ENCODE measurements around the gene HSPB7.
"Not testable (repeated sequence)": the region's sequence is repeated elsewhere in the genome, so short reads cannot be mapped to it uniquely, and the experiment has no call there.

Gene HSPB7

DNA sequence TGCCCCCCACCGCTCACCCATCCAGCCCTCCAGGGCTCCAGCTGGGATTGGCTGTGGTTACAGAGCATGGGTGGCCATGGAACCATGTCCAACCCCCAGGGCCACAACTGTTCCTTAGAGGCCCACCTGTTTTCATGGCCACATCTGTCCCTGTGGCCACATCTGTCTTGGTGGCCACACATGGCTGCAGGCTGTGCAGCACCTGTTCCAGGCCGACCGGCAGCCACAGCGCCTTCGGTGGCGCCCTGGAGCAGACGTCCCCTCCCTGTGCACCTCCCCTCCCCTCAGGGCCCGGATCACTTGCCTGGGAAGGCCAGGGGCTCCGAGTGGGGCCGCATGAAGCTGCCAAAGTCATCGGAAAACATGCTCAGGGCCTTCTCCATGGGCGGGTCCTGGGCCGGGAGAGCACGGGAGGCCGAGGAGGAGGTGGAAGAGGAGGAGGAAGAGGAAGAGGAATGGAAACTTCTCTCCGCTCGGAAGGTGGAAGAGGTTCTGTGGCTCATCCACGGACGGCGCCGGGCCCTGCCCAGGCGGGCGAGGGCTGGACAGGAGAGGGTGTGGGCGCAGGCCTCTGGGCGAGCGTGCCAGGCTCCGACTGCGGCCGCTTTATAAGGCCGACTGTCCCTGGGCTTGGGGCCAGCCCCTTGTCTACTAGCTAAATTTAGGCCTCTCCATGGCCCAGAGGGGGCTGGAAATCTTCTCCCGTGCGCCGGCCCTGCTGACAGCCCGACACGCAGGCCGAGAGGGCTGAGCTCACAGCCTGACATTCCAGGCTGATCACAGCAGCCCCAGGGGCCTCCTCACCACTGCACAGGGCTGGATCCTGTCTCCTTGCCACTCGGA lies at the start of gene HSPB7:
Gene HSPB7, minus strand, starts transcription at position 583 of the 843 bp plus-strand sequence. Its CDS starts 80 bp downstream, at position 503.
- DNase-seq: peak; percentile 87

DNA sequence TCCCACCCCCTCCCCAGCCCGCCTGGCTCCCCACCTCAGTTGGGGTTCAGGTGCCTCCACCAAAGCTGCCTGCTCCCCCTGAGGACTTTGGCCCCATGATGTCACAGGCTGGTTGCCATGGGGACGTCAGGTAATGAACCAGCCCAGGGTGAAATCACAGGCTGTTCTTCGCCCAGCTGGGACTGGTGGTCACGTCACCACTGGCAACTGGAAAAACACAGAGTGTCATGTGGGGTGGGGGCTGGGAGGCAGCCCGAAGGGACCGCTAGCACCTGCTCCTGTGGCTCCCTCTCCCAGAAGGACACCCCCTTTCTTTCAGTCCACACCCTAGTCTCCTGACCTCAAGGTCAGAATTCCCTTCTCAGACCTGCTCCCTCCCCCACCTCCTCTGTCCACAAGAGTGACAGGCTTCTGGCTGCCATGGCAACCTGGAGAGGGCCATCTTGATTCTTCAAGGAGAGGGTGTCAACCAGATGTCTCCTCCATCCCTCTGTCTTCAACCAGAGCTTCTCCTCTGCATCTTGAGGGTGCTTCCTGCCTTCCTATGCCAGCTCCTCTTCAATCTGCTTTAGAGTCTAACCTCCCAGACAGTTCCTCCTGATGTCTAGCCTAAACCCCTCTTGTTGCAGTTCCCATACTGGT lies 49.4 kb upstream of the HSPB7 start:
- no peak for DNase-seq

DNA sequence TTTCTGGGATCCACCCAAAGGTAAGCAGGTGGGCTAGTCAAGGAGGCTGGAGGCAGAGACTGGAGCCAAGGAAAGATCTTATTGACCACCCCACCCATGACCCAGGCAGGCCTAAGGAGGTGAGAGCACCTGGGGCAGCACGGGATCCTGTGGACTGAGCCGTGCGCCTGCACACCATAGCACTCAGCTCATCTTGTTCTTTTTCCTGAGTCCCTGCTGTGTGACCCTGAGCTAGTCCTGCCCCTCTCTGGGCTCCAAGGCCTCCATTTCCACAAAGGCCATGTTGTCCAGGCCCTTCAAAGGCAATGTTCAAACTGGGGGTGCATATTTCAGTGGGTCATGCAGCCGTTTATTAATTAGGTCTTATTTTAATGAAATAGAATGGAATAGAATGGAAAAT lies 48.4 kb upstream of the HSPB7 start:
- DNase-seq: no peak

DNA sequence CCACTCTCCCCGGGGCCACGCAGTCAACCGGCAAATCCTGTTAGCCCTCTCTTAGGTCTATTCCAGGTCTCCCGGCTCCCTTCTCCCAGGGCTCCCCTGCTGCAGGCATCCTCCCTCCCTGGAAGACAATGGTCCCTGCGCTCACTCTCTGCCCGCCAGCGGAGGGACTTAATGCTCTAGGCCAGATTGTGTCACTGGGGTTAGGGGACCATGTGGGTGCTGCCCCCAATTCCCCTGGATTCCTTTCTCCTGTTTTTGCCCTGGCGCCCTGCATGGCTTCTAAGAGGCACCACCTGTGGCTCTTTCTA lies 47.4 kb upstream of the HSPB7 start:
- DNase-seq: no peak

DNA sequence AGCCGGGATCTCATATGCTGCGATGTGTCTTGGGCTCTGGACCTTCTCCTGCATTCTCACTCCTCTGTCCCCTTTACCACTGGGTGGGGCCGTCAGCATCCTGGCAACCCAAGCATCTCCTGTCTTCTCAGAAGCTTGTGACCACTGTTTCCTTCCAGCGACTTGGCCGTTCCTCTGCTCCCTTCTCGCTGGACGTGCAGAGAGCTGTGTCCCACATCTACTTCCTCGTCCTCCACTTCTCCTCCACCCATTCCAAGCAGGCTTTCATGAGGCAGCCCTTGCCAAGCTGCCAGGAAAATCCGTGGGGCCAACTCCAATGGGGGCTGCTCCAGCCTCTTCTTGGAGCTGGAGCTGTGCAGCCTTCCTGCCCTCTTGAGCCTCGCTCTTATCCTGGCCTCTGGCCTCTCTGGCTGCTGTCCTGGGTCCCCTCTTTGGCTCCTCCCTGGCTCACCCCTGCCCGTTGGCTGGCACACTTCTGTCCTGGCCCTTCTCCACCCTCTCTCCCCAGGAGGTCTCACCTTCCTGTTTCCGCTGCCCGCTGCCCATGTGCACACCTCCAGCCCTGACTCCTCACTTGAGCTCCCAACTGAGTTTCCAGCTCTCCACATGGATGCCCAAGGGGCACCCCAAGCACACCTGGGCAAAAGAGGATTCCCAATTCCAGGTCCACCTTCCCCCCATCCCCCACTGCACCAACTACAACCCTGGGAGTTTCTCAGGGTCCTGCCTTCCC lies 46.9 kb upstream of the HSPB7 start:
- DNase-seq: no peak

DNA sequence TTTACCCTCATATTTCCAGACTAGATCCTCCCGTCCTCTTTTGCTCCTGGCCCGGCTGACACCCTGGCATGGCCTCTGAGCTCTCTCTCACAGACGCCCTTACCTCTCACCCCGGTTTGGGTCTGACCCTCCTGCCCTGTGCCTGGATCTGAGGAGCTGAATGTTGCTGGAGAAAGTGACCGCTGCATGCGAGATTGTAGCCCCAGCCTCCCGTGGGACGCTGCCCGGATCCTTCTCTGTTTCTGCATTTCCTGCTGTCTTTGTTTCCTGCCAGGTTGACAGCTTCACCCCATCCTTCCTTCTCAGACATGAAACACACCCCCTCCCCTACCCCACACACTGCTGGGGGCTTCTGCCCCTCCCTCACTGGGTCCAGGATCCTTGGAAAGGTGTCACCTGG lies 46.1 kb upstream of the HSPB7 start:
- DNase-seq: no peak

DNA sequence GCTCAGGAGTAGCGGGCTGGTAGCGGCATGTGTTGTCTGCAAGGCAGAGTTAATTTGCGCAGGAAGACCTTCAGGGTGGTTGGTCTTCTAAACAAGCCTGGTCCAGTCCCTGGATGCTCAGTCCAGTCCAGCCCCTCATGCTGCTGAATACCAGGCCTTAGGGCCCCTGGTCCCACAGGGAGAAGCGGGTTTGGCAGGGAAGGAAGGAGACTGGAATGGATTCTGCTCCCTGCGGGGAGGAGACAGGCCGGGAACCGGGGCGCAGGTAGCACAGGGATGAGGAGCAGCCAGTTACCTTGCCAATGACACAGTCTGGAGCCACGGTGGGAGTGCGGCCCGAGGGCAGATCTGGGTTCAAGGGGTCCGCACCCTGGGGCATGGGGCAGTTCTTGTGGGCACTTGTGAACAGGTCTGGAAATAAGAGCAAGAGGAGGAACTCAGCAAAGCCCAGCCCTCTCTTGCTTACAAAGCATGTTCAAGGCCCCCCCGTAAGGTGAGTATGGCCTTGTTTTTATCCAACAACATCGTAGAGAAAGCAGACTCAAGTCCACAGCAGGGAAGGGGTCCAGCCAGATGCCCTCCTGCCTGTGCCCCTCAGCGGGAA lies 45.5 kb upstream of the HSPB7 start:
- no peak for DNase-seq

DNA sequence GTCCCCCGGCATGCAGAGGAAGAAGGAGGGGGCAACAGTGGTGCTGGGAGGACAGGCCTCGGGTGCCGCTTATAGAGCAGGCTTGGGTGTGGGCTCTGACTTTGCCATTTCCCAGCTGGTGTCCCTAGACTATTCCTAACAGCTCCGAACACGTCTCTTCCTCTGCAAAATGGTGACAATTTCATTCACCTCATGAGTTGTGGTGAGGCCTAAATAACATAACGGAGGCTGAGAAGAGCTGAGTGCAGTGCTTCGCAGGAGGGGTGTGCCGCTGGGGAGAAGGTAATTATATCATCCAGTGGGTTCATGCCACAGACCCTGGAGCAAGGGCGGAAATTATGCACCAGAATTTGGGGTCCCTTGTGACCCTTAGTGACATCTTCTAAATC lies 44.8 kb upstream of the HSPB7 start:
- DNase-seq: not testable (repeated sequence)

DNA sequence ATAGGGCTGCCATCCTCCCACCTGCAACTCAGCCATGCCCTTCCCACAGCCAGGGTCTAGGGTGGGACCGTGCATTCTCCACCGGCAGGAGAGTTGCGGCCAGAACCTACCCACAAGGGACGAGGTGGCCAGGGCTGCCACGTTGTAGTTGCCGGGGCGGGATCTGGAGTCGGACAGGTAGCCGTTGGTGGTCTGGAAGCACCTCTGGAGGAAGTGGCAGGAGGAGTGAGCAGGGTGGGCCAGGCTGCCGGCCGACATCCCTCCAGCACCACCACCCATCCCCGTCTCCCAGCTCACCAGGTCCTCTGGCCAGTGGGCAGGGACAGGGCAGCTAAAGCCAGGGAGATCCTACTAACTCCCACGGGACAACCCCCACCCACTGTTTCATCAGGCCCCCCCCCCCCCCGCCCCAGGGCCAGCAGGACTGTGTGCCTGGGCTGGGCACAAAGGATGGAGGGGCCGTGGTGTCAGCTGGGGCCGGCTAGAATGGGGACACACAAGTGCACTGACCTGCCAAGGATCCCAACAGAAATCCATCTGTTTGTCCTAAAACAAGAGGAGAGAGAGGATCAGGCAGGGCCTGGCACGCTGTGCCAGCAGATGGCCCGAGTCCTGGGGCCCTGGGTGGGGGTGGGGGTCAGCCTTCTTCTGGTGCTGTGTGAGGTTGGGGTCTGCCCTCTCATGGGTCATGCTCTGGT lies 44.3 kb upstream of the HSPB7 start:
- not testable (repeated sequence) for DNase-seq

DNA sequence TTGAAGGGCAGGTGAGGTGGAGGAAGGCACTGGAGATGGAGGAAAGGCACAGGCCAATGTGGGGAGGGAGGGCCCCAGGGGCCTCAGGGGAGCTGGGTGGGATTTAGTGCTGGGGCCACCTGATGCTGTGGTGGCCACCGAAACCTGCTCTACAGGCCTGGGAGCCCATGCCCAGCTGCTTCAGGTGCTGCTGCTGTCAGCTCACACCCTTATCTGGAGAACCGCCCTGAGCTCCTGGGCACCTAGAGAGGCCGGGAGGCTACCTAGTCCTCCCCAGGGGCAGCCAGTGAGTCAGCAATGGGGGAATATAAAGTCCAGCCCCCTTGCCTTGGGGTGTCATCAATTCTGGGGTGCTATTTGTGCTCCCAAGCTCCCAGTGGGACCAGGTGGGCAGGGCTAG lies 43.4 kb upstream of the HSPB7 start:
- no peak for DNase-seq

DNA sequence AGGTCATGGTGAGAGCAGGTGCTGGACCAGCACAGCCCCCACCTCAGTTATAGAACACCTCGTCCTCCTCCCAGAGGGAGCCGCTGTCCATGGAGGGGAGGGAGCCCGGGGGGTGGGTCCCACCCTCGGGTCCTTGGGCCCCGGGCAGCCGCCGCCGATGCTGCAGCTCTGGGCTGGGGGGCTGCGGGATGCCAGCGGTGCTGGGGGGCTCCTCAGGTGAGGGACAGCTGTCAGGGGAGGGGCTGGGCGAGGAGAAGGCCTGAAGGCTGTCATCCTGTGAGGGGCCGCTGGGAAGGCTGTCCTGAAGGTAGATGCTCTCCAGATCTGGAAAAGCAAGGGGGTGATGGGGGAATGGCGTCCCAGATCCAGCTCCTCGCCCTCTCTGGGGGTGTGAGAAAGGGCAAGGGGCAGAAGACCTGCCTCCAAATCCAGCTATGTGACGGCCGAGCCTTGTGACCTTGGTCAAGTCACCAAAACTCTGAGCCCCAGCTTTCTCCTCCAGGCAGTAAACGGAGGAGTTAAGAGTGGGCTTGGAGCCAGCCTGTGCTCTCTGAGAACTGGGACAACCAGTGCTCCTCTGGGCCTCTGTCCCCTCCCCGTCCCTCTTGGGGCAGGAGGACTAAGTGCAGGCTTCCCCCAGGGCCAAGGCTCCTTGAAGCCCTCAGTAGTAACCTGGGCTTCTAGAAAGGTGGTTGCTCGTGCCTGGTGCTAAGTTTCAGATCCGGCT lies 40.7 kb upstream of the HSPB7 start:
- not testable (repeated sequence) for DNase-seq

DNA sequence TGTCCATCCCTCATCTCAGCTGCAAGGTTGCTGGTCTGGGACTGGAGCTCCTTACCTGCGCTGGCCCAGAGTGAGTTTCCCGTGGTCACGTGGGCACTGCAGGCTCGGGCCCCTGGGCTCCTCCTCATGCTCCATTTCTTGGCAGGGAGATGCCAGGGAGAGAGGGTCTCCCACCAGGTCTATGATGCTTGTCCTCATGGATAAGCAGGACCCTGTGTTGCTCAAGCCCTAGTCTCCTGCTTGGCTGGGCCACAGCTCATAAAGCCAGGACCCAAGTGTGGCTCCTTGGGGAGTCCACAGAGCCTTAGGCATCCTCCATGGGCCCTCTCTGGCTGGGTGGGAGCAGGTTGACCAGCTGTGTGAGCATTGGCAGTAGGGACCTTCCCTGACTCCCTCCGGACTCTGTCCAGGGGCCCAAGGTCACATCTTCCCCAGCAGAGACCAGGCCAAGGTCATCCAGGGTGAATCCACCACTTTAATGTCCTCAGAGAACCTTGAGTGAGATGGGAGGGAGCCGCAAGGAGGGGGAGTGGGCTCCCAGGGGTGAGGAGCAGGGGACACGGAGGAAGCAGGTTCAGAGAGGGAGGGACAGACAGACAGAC lies 39.6 kb upstream of the HSPB7 start:
- DNase-seq: not testable (repeated sequence)

DNA sequence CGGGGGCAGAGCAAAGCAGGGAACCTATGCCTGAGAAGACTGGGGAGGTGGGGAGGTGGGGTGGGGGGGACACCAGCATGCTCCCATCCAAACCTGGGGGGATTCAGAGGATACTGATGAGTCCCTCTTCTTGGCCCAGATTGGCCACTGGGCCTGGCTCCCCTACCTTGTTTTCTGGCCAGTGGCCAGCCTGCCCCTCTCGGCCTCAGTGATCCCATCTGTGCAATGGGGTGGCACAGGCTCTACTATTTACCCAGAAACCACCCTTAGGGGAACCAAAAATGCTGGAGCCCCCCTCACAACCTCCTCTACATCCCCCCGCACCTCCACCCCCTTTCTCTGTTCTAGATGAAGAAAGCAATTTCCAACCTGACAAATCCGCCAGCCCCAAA lies 38.7 kb upstream of the HSPB7 start:
- DNase-seq: not testable (repeated sequence)

DNA sequence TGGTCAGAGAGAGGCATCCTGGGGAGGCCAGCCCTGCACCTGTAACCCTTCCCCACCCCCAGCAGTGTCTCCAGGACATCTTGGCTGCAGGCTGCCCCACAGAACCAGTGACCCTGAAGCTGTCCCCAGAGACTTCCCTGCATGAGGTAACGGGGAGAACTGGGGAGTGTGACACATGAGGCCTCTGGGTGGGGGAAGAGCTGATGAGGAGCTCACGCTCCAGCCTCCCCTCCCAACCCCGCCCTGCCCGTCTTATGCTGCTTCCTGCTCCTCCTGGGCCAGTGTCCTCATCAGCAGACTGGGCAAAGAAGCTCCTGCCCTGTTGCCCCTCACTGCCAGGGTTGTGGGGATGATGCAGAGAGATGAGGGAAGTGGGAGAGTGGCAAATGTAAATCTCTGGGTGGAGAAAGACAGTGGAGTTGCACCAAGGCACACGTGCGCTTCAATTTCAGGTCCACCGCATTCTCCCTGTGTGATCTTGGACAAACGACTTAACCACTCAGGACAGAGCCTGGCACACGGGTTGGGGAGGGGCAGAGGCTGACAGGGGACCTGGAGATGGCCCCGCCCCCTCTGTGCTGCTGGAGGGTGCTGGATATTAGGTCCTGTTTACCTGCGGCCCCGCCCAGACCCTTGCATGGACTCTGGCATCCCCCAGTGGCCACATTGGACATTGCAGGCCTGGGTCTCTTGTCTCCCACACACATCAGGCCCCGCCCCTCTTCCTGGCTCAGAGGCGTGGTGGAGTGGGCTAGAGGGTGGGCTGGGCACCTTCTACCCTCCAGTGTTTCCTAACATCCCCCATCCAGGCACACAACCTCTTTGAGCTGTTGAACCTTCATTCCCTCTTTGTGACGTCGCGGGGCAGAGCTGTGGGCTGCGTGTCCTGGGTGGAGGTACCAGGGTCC lies 38.0 kb upstream of the HSPB7 start:
- peak; percentile 84 for DNase-seq

DNA sequence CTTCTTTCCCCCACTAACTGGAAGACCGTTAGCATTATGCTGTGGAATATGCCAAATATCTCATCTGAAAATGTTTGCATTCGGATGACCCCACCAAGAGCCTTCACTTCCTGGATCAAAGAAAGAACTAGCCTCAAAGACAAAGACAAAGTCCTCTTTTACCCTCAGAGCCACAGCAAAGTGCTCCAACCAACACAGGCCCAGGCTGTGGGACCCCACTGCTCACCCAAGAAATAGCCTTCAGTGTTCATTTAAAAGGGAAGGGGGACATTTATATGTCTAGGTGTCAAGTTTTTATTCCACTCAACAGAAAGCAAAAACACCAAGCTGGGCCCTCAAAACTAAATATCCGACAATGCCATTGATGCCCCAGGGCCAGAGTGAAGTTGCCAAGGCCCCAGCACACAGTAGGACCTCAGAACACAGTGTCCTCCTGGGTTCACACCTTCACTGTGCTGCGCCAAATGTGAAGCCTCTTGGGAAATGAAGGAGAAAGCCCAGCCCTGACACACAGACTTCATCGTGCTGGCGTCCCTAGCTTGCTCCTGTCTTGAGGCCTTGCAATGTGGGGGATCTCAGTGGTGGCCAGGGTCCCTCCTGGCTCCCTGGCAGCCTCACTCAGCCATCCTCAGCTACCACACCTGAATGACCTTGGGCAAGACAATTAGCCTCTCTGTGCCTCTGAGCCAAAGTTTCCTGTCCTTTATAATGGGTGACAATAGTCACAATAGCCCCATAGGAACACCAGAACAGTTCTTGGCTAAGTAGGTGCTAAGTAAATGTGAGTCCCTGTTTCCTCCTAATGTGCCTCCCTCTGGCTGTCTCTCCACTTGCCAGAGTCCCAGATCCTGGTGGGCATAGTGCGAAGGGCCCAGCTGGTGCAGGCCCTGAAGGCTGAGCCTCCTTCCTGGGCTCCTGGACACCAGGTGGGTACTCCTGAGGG lies 37.0 kb upstream of the HSPB7 start:
- no peak for DNase-seq

DNA sequence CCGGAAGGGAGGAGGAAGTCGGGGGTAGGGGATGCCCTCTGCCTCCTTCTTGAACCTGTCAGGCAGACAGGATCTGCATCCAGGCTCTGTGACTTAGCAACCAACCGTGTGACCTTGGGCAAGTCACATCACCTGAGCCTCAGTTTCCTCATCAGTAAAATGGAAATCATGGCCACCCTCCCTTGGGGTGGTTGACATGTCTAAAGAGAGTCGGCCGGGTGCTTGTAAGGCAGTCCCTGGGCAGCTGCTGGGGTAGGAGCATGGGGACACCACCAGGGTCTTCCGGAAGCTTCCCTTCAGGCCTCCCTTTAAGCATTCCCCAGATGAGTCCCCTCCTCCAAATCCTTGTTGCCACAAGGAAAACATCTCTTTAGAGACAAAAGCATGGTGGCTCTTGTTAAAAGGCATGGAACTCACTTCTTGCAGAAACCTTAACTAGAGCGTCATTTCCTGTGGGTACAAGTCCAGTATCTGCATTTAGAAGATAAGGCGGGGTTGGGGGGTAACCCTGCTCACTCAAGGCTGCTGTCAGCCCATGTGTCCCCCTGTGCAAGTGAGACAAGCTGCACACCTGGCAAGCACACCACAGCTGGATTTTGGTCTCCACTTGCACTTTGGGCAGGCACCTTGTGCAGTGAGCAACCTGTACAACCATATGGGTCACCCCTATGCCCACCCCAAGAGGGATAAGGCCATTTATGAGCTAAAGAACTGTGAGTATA lies 36.1 kb upstream of the HSPB7 start:
- DNase-seq: no peak

DNA sequence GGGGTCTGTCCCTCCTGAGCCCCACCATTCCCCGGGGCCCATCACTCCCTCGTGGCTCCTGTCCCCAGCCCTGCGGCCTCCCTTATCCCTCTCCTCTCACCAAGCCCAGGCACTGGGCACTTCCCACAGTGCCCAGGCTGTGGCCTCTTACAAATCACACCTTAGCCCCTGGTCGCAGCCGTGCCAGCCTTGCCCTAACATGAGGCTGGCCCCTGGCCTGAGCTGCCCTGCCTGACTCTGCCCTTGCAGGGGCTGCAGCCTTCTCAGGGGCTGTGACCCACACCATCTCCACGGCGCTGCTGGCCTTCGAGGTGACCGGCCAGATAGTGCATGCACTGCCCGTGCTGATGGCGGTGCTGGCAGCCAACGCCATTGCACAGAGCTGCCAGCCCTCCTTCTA lies 34.1 kb upstream of the HSPB7 start:
- DNase-seq: not testable (repeated sequence)

DNA sequence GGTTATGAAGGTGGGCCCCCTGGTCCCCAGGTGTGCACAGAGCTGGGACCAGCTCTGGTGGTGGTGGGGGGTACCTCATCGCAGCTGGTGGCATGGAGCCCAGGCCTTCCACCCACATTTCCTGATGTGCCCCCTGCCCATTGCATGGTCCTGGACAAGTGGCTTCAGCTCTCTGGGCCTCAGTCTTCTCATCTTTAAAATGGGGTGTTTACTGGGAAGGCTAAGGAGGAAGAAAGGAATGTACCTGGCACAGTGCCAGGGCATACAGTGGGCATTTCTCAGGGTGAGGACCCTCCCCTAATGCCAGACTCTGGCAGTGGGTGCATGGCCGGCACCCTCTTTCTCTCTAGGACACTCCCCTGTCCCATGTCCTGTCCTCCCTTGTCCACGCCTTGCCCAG lies 33.2 kb upstream of the HSPB7 start:
- DNase-seq: no peak

DNA sequence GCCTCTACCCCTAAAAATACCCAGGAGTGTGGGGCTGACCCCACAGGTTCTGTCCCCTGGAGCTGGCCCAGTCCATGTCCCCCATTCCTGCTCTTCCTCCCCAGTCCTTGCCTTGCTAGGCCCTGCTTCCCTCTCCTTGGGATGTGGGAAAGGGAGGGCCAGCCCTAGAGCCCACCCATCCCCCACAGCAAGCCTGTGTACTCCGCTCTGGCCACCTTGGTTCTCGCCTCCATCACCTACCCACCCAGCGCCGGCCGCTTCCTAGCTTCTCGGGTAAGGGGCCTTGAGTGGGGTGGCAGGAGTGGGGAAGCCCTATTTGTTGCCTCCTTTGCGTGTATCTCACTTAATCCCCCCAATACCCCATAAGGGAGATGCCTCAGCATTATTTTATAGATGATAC lies 32.5 kb upstream of the HSPB7 start:
- DNase-seq: no peak
